Endodermal cell (in vitro differentiated cells): Measurements from ENCODE around the gene SPRED1. TPM values are rescaled to one million over a fixed set of nuclear protein-coding genes. Genes with fewer than 3 reads are reported as not detected.

Experiments
- DNase-seq: peaks from one replicate; pipeline ENCODE4 v3.0.0-alpha.2; 2017
- H3K27ac ChIP-seq: 2 replicates; pipeline ENCODE4 v1.5.1; 2013; ENCODE audit warnings: mild to moderate bottlenecking, low read depth, low read length, moderate library complexity
- H3K27me3 ChIP-seq: 2 replicates; pipeline ENCODE4 v1.6.1; 2013; ENCODE audit warnings: mild to moderate bottlenecking, low read length, moderate library complexity; ENCODE audit not compliant: insufficient read depth, control insufficient read depth, poor library complexity, severe bottlenecking
- H3K36me3 ChIP-seq: 2 replicates; pipeline ENCODE4 v1.7.0; 2013; ENCODE audit warnings: mild to moderate bottlenecking, low read length, moderate library complexity; ENCODE audit not compliant: control insufficient read depth, insufficient read depth
- H3K4me1 ChIP-seq: one replicate; pipeline ENCODE4 v1.7.0; 2013; ENCODE audit warnings: low read length; ENCODE audit not compliant: control insufficient read depth, insufficient read depth
- H3K4me3 ChIP-seq: 2 replicates; pipeline ENCODE4 v1.5.1; 2013; ENCODE audit warnings: mild to moderate bottlenecking, low read length, moderate library complexity
- H3K9ac ChIP-seq: 2 replicates; pipeline ENCODE4 v1.6.1; 2013; ENCODE audit warnings: mild to moderate bottlenecking, low read length, moderate library complexity; ENCODE audit not compliant: poor library complexity, severe bottlenecking; ENCODE audit errors: extremely low read depth
- H3K9me3 ChIP-seq: 2 replicates; pipeline ENCODE4 v1.6.1; 2013; ENCODE audit warnings: mild to moderate bottlenecking, low read length, moderate library complexity; ENCODE audit not compliant: control insufficient read depth
- H3K27ac Mint-ChIP-seq: 2 replicates; pipeline ENCODE4 v1.8.0; 2020; ENCODE audit warnings: mixed read lengths
- H3K27me3 Mint-ChIP-seq: 2 replicates; pipeline ENCODE4 v1.8.0; 2021; ENCODE audit warnings: mild to moderate bottlenecking, mixed read lengths; ENCODE audit not compliant: insufficient read depth
- H3K36me3 Mint-ChIP-seq: 2 replicates; pipeline ENCODE4 v1.8.0; 2020; ENCODE audit warnings: low read depth, mixed read lengths
- H3K4me1 Mint-ChIP-seq: 2 replicates; pipeline ENCODE4 v1.8.0; 2020; ENCODE audit warnings: mixed read lengths
- H3K4me3 Mint-ChIP-seq: 2 replicates; pipeline ENCODE4 v1.8.0; 2020; ENCODE audit warnings: mild to moderate bottlenecking, moderate library complexity, mixed read lengths
- H3K9me3 Mint-ChIP-seq: 2 replicates; pipeline ENCODE4 v1.8.0; 2020; ENCODE audit warnings: mild to moderate bottlenecking, mixed read lengths
- CTCF ChIP-seq: fragments of 200-600 bp; sonication (generic); conservative IDR thresholded peaks from 2 replicates; pipeline ENCODE4 v1.5.0; 2021; ENCODE audit warnings: antibody characterized with exemption, mild to moderate bottlenecking
- WGBS, 2 experiments: methylation state at CpG; one replicate each; pipeline versions ENCODE4 v1.1.5 to v1.1.7; 2013; ENCODE audit warnings: missing lambda C conversion rate in 2 of 2, mixed read lengths in 1 of 2; ENCODE audit not compliant: insufficient coverage in 1 of 2, insufficient read length in 1 of 2; 5-methylcytosine and 5-hydroxymethylcytosine counted together
- total RNA-seq, 2 donors: library from RNA; stranded (reverse); fragmentation: NEBNext Ultra II Directional in 1 of 2; extraction: Animal tissue kit (Norgen Biotek cat#: 25700) in 1 of 2; gene quantifications; 2 replicates in 1 of 2; 3 replicates in 1 of 2; pipeline ENCODE4 v1.2.1, GENCODE V29; 2021

SPRED1 gene
- total RNA-seq, 2 donors from 2014 or later = 50.8 to 61.7 TPM

DNA sequence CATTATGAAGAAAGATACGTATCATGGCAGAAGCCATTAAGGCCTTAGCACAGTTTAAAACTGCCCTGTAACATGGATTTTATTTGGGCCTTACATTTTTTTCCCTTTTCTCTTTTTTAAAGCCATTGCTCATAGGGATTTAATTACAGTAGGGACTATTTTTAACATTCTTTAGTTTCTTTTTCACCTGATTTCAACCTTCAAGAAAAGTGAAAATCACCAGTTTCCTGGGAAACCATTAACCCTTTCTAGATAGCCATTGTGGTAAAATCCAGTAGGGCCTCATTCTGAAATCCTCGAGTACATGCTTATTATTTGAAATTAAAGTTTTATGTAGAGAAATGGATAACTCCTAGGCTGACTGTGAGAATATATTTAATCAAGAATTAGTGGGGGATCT lies 3.1 kb downstream of the SPRED1 start:
- Histone ChIP-seq H3K4me3 (peak overlapping the region; percentile 99), H3K4me1 (peaks cover 7% of the 10 kb centered on the region), H3K9me3 (no peaks in the 10 kb centered on the region), H3K27ac (no peak overlapping the region), H3K36me3 (peaks cover 10% of the 10 kb centered on the region), H3K27me3 (no peaks in the 10 kb centered on the region), H3K9ac (peak overlapping the region; percentile 79)
- no peaks in the 10 kb centered on the region for H3K27me3 Mint-ChIP-seq
- peaks cover 42% of the 10 kb centered on the region for H3K4me1 Mint-ChIP-seq
- 40 to 67% methylated on average over 1 to 2 of the region's 2 CpGs for WGBS, 2 experiments
- H3K36me3 Mint-ChIP-seq = peaks cover 2% of the 10 kb centered on the region
- H3K9me3 Mint-ChIP-seq = no peaks in the 10 kb centered on the region
- no peak for TF ChIP-seq CTCF
- H3K4me3 Mint-ChIP-seq = peak overlapping the region; percentile 97
- DNase-seq = no peak
- H3K27ac Mint-ChIP-seq = peak overlapping the region; percentile 6

DNA sequence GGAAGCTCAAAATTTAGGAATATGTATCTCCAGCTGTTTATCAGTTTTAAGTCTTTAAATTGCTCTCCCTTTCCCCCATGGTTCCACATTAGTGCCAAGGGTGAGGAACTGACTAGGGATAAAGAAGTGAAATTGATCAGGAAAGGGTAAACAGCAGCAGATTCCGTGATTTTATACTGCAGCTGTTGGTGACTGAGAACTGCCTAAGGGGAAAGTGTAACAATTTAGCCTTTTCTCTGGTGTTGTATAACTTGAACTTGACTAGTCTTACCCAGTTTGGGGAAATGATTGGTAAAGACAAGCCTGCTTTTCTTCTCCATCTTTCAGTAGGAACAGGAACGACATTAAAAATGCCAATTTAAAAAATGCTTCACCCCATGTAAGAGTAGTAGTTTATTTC lies 5.0 kb downstream of the SPRED1 start:
- H3K4me3 Mint-ChIP-seq = peak overlapping the region; percentile 8
- Histone ChIP-seq H3K4me3 (peak overlapping the region; percentile 99), H3K27me3 (no peaks in the 10 kb centered on the region), H3K36me3 (peaks cover 16% of the 10 kb centered on the region), H3K4me1 (peaks cover 2% of the 10 kb centered on the region), H3K9me3 (no peaks in the 10 kb centered on the region), H3K9ac (peak overlapping the region; percentile 17), H3K27ac (no peak overlapping the region)
- no peaks in the 10 kb centered on the region for H3K27me3 Mint-ChIP-seq
- 0% methylated on average over 1 of the region's 2 CpGs; no CpG with 5 or more reads in 1 of the 2 experiments for WGBS, 2 experiments
- DNase-seq = no peak
- H3K36me3 Mint-ChIP-seq = peaks cover 2% of the 10 kb centered on the region
- no peaks in the 10 kb centered on the region for H3K9me3 Mint-ChIP-seq
- H3K4me1 Mint-ChIP-seq = peaks cover 37% of the 10 kb centered on the region
- no peak overlapping the region for H3K27ac Mint-ChIP-seq
- TF ChIP-seq CTCF = no peak

DNA sequence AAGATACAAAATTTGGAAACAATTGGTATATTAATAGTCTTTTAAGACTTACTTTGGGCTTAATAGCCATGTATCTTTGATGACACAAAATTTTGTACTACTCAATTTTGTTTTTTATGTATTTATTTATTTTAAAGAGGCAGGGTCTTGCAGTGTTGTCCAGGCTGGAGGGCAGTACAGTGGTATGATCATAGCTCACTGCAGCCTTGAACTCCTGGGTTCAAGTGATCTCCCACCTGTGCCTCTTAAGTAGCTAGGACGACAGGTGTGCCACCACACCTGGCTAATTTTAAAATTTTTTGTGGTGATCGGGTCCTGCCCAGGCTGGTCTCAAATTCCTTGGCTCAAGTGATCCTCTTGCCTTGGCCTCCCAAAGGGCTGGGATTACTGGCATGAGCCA lies 6.5 kb downstream of the SPRED1 start:
- no peaks in the 10 kb centered on the region for H3K27me3 Mint-ChIP-seq
- peaks cover 37% of the 10 kb centered on the region for H3K4me1 Mint-ChIP-seq
- H3K27me3 ChIP-seq = no peaks in the 10 kb centered on the region
- no peaks in the 10 kb centered on the region for H3K9me3 Mint-ChIP-seq
- H3K27ac Mint-ChIP-seq = no peak overlapping the region
- no peak overlapping the region for H3K4me3 Mint-ChIP-seq
- peak overlapping the region; percentile 99 for H3K4me3 ChIP-seq
- DNase-seq = no peak
- H3K27ac ChIP-seq = no peak overlapping the region
- WGBS, 2 experiments = 91 to 100% methylated on average over 2 of the region's 2 CpGs
- peaks cover 16% of the 10 kb centered on the region for H3K36me3 ChIP-seq
- H3K4me1 ChIP-seq = peaks cover 2% of the 10 kb centered on the region
- H3K36me3 Mint-ChIP-seq = peaks cover 2% of the 10 kb centered on the region
- no peak overlapping the region for H3K9ac ChIP-seq
- H3K9me3 ChIP-seq = no peaks in the 10 kb centered on the region
- TF ChIP-seq CTCF = no peak
